PFSK-1 (cell line): ENCODE results near the gene SH3RF1.

Source experiments
- POLR2AphosphoS5 ChIP-seq: IDR thresholded peaks from 2 replicates; pipeline ENCODE4 v1.6.1; 2012; ENCODE audit warnings: low read depth, mild to moderate bottlenecking, control low read depth, low read length, moderate library complexity
- SIN3A ChIP-seq: IDR thresholded peaks from 2 replicates; pipeline ENCODE4 v1.6.1; 2012; ENCODE audit warnings: mild to moderate bottlenecking, low read length, moderate library complexity, borderline replicate concordance; ENCODE audit not compliant: insufficient read depth
- TAF1 ChIP-seq: IDR thresholded peaks from 2 replicates; pipeline ENCODE4 v1.6.1; 2012; ENCODE audit warnings: low read length, control low read depth, borderline replicate concordance; ENCODE audit not compliant: insufficient read depth
- TF ChIP-seq, protein P1 (sequence below), 2 experiments: IDR thresholded peaks; 2 replicates each; pipeline versions ENCODE4 v1.6.1 to v1.8.0; 2011 to 2012; ENCODE audit warnings: low read depth in 2 of 2, low read length in 2 of 2, control low read depth in 1 of 2, inconsistent platforms in 1 of 2, mild to moderate bottlenecking in 1 of 2, moderate library complexity in 1 of 2; ENCODE audit not compliant: insufficient read depth in 1 of 2

- TF ChIP-seq, protein P1, sequence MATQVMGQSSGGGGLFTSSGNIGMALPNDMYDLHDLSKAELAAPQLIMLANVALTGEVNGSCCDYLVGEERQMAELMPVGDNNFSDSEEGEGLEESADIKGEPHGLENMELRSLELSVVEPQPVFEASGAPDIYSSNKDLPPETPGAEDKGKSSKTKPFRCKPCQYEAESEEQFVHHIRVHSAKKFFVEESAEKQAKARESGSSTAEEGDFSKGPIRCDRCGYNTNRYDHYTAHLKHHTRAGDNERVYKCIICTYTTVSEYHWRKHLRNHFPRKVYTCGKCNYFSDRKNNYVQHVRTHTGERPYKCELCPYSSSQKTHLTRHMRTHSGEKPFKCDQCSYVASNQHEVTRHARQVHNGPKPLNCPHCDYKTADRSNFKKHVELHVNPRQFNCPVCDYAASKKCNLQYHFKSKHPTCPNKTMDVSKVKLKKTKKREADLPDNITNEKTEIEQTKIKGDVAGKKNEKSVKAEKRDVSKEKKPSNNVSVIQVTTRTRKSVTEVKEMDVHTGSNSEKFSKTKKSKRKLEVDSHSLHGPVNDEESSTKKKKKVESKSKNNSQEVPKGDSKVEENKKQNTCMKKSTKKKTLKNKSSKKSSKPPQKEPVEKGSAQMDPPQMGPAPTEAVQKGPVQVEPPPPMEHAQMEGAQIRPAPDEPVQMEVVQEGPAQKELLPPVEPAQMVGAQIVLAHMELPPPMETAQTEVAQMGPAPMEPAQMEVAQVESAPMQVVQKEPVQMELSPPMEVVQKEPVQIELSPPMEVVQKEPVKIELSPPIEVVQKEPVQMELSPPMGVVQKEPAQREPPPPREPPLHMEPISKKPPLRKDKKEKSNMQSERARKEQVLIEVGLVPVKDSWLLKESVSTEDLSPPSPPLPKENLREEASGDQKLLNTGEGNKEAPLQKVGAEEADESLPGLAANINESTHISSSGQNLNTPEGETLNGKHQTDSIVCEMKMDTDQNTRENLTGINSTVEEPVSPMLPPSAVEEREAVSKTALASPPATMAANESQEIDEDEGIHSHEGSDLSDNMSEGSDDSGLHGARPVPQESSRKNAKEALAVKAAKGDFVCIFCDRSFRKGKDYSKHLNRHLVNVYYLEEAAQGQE (IDR thresholded peaks at IDR 0.05; ENCODE audit: insufficient read depth in 1 of 2, low read depth in 2 of 2, low read length in 2 of 2) = no peak
- TF ChIP-seq POLR2AphosphoS5 = no peak
- TF ChIP-seq TAF1 = no peak
- TF ChIP-seq SIN3A = no peak
Measured at GRCh38 chr4:169245061-169245460, 25.7 kb downstream of the SH3RF1 start.
